HepG2 (cell line): Measurements from ENCODE around the gene FGGY. TPM values are rescaled to one million over a fixed set of nuclear protein-coding genes. Genes with fewer than 3 reads are reported as not detected.

Experiments
- ATAC-seq: fragments of 200-7000 bp; cut with Tn5 transposase; 3 replicates; pipeline ENCODE4 v1.9.1; 2020; ENCODE audit warnings: mild to moderate bottlenecking, moderate library complexity
- BruUV-seq: library from RNA; stranded (reverse); fragments of 400-500 nt; replicated peaks from 2 replicates; lab custom pipeline; 2021; lab: Mats Ljungman, UMichigan
- CTCF ChIA-PET: fragments of 300-600 bp; formaldehyde crosslinking; extraction: SDS; loops from one replicate; lab custom pipeline; 2021; ENCODE audit warnings: low total read pairs, inconsistent platforms, low intra/inter-chr PET ratio; lab: Yijun Ruan, JAX
- POLR2A ChIA-PET: fragments of 350-600 bp; sonication (Branson Sonifier 250); formaldehyde crosslinking; loops from one replicate; lab custom pipeline; 2020; ENCODE audit warnings: antibody characterized with exemption, inconsistent platforms; lab: Yijun Ruan, JAX
- DNase-seq: peaks from one replicate; pipeline ENCODE4 v3.0.0-alpha.2; 2015; ENCODE audit warnings: low spot score
- FAIRE-seq: peaks from 3 replicates; lab custom pipeline; 2011; peaks lifted over from hg19 to GRCh38; lab: Jason Lieb, UNC
- H2AFZ ChIP-seq: one replicate; pipeline ENCODE4 v1.6.1; 2011; ENCODE audit warnings: low read length, inconsistent platforms
- H3K27ac ChIP-seq: fragments of 300-600 bp; 3 replicates; pipeline ENCODE4 v1.8.0; 2011; ENCODE audit warnings: mixed run types, mild to moderate bottlenecking, mixed read lengths, low read length, inconsistent platforms; ENCODE audit not compliant: insufficient read depth; ENCODE audit errors: extremely low read length
- H3K27me3 ChIP-seq, 2 experiments: fragments of 200-600 bp in 1 of 2; 2 replicates in 1 of 2; 3 replicates in 1 of 2; pipeline versions ENCODE4 v1.6.0 to v1.8.0; 2011; ENCODE audit warnings: low read length in 2 of 2, mild to moderate bottlenecking in 2 of 2, moderate library complexity in 2 of 2, inconsistent platforms in 1 of 2; ENCODE audit not compliant: insufficient read depth in 2 of 2, control insufficient read depth in 1 of 2
- H3K36me3 ChIP-seq, 2 experiments: fragments of 200-600 bp in 1 of 2; replicated peaks in 1 of 2; 2 replicates in 1 of 2; 3 replicates in 1 of 2; pipeline versions ENCODE4 v1.5.1 to v1.8.0; 2011; ENCODE audit warnings: low read length in 2 of 2, inconsistent platforms in 1 of 2; ENCODE audit not compliant: insufficient read depth in 2 of 2, control insufficient read depth in 1 of 2
- H3K4me1 ChIP-seq: 2 replicates; pipeline ENCODE4 v1.5.1; 2012; ENCODE audit warnings: low read length, inconsistent platforms; ENCODE audit not compliant: insufficient read depth
- H3K4me2 ChIP-seq: 2 replicates; pipeline ENCODE4 v1.6.0; 2011; ENCODE audit warnings: low read depth, low read length, inconsistent platforms
- H3K4me3 ChIP-seq, 3 experiments: fragments of 200-600 bp in 1 of 3; sonication (generic), shearing (Covaris generic) in 1 of 3; replicated peaks in 1 of 3; 2 replicates each; pipeline ENCODE4 v1.5.1; 2011 to 2016; ENCODE audit warnings: low read length in 3 of 3, inconsistent platforms in 2 of 3, low read depth in 2 of 3, mild to moderate bottlenecking in 2 of 3, control low read depth in 1 of 3, mixed read lengths in 1 of 3; ENCODE audit not compliant: insufficient read depth in 1 of 3
- H3K79me2 ChIP-seq: one replicate; pipeline ENCODE4 v1.6.1; 2011; ENCODE audit warnings: low read length, inconsistent platforms; ENCODE audit not compliant: insufficient read depth
- H3K9ac ChIP-seq: 2 replicates; pipeline ENCODE4 v1.6.0; 2011; ENCODE audit warnings: mild to moderate bottlenecking, low read depth, low read length, inconsistent platforms; ENCODE audit not compliant: insufficient read depth
- H3K9me3 ChIP-seq: 2 replicates; pipeline ENCODE4 v1.5.1; 2012; ENCODE audit warnings: mild to moderate bottlenecking, low read length
- H4K20me1 ChIP-seq: 2 replicates; pipeline ENCODE4 v1.6.0; 2011; ENCODE audit warnings: inconsistent platforms, mild to moderate bottlenecking, low read length, moderate library complexity; ENCODE audit not compliant: insufficient read depth
- DZIP1 ChIP-seq: sonication (generic); formaldehyde crosslinking; IDR thresholded peaks from 2 replicates; pipeline ENCODE4 v1.5.0; 2020; ENCODE audit warnings: mild to moderate bottlenecking, missing genetic modification reagents
- ESRRA ChIP-seq: sonication (generic); formaldehyde crosslinking; IDR thresholded peaks from 2 replicates; pipeline ENCODE4 v1.5.1; 2020; ENCODE audit warnings: mild to moderate bottlenecking, low read depth, missing genetic modification reagents
- NRL ChIP-seq: sonication (generic); formaldehyde crosslinking; IDR thresholded peaks from 2 replicates; pipeline ENCODE4 v1.5.0; 2020; ENCODE audit warnings: missing genetic modification reagents, mild to moderate bottlenecking, moderate library complexity, borderline replicate concordance
- ZNF660 ChIP-seq: sonication (generic); formaldehyde crosslinking; IDR thresholded peaks from 2 replicates; pipeline ENCODE4 v1.5.1; 2020; ENCODE audit warnings: mild to moderate bottlenecking, low read depth, missing genetic modification reagents, borderline replicate concordance
- ZNF687 ChIP-seq: sonication (generic); formaldehyde crosslinking; IDR thresholded peaks from 2 replicates; pipeline ENCODE4 v1.5.1; 2020; ENCODE audit warnings: mild to moderate bottlenecking, missing genetic modification reagents, moderate library complexity
- WGBS: methylation state at CpG from one replicate; pipeline ENCODE4 v1.1.6; 2017; ENCODE audit warnings: low lambda C conversion rate; 5-methylcytosine and 5-hydroxymethylcytosine counted together
- in situ Hi-C: cut with HindIII; loops from 2 replicates; pipeline ENCODE4 v1.10.0; 2017; ENCODE audit warnings: low pct_unique_long_range_greater_than_20kb; ENCODE audit not compliant: extremely low pct_ligation_motif_present
- intact Hi-C: fragments of 100-400 bp; cut with micrococcal nuclease; formaldehyde crosslinking; loops from one replicate; pipeline ENCODE4 v1.10.0; 2022; ENCODE audit not compliant: unreplicated experiment
- polyA plus RNA-seq, 8 experiments: library from polyadenylated mRNA; depleted of rRNA in 3 of 8; stranded (reverse) in 7 of 8; unstranded in 1 of 8; fragments of >200 nt; fragmentation: Illumina TruSeq in 4 of 8; extraction: Trizol in 4 of 8; gene quantifications; 2 replicates each; pipeline versions ENCODE4 v1.2.1 to v1.2.3, GENCODE V29; 2011 to 2016; ENCODE audit warnings: low read depth in 4 of 8, missing spikeins in 1 of 8, mixed read lengths in 1 of 8; ENCODE audit not compliant: insufficient read depth in 1 of 8
- total RNA-seq, 5 experiments: library from RNA; depleted of rRNA; stranded (reverse); fragments of >200 nt; fragmentation: Illumina TruSeq; extraction: Trizol; gene quantifications; 2 replicates each; pipeline ENCODE4 v1.2.3, GENCODE V29; 2016; ENCODE audit warnings: low read depth in 1 of 5

FGGY gene
- total and polyA plus RNA-seq, 2 of the 13 experiments (the other 11 are each of a cell fraction or from before 2014, with no cell fraction given): 15.7 to 27.5 TPM

- TF ChIP-seq ZNF660 (CRISPR knock-in tag): no peak
- no peak for TF ChIP-seq NRL
Observed at GRCh38 chr1:59522925-59523505, 226.1 kb downstream of the FGGY start (continued).

GRCh38 chr1:59523745-59524450 is 227.0 kb downstream of the FGGY start:
- BruUV-seq: no TSS peak
- H3K4me3 ChIP-seq: no peak overlapping the region
- FAIRE-seq (no peak), DNase-seq (no peak), ATAC-seq (peak; percentile 41; the same call in 2 of the 3 replicates)
- TF ChIP-seq ZNF687 (CRISPR knock-in tag) (peak; percentile 44), ESRRA (CRISPR knock-in tag) (no peak), DZIP1 (CRISPR knock-in tag) (no peak)
- no peak overlapping the region for H2AFZ ChIP-seq
- peaks cover 32% of the 10 kb centered on the region for H3K4me1 ChIP-seq
- H4K20me1 ChIP-seq: no peaks in the 10 kb centered on the region
- H3K4me2 ChIP-seq: no peak overlapping the region
- POLR2A ChIA-PET: interaction anchor here (0.6 to 1.3 kb wide), 6 partner anchors 12 to 207 kb away, joined by 3 to 13 read pairs (median 4); no protein-coding TSS in a partner anchor
- CTCF ChIA-PET: no interaction called here
- intact Hi-C loops: loop anchor here (1.0 kb wide), 1 partner anchor 175 kb away; no protein-coding TSS in a partner anchor
- H3K27me3 ChIP-seq: no peaks in the 10 kb centered on the region
- peaks cover 0 to 2% of the 10 kb centered on the region in 2 experiments; a peak in 1 of 5 replicates for H3K36me3 ChIP-seq
- H3K79me2 ChIP-seq: no peaks in the 10 kb centered on the region
- in situ Hi-C loops: no loop called here
- 100% methylated on average over 1 of the region's 12 CpGs for WGBS
- H3K9me3 ChIP-seq: no peaks in the 10 kb centered on the region
- no peak overlapping the region for H3K9ac ChIP-seq
- peak overlapping the region; percentile 57 for H3K27ac ChIP-seq
